Activated naive CD4-positive, alpha-beta T cell treated with Interleukin-2 at 50 U/mL for 16 hours (primary cell): ENCODE results near the gene MLPH.

Source experiments
- DNase-seq: peaks from one replicate; pipeline ENCODE4 v3.0.0-alpha.2; 2020

MLPH gene

DNA sequence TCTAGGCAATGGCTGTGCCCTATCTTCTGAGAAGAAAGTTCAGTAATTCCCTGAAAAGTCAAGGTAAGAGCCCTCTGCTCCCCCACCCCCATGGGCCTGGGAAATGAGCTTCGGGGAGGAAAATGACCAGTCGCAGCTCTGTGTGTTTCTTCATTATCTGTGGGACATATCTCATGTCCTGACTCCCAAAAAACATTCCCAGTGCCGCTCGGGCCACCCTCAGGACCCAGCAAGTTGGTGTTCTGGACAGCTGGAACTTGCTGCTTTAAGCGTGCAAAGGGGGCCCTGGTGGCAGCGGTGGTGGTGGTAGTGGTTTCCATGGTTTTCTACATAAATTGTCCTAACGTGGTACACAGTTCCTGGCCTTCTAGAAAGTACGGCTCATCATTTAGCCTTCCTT, 62.2 kb downstream of the MLPH start:
- DNase-seq: no peak

DNA sequence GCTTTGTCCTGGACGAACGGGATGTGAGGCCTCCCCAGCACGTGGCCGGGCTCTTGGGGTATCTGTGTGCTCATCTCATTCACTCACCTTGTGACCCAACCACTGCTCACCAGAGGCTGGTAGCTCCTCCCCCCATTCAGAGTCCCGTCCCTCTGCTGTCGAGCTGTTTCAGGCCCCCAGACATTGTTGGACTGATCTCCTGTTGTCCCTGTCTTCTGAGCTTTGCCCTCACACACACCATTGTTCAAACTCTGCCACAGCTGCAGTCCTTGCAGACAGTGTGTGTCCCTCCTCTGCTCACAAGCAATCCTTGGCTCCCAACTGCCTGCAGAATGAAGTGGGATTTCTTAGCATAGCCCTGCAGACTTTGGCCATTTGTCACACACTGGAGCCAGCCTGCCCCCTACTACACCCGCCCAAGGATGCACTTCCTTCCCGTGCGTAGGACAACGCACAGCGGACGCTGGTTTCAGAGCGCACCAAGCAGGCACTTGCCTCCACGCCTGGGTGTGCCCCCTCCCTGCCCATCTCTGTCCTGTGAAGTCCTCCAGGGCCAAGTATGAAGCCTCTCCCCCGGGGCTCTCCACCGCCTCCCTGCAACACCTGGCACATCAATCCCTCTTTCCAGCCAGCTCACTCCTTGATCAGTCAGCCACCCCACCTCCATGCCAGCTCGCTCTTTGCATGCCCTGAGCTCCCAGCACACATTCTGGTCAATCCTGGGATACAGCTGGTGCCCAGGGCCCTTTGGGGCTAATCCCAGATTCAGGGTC, 62.8 kb downstream of the MLPH start:
- DNase-seq: no peak

DNA sequence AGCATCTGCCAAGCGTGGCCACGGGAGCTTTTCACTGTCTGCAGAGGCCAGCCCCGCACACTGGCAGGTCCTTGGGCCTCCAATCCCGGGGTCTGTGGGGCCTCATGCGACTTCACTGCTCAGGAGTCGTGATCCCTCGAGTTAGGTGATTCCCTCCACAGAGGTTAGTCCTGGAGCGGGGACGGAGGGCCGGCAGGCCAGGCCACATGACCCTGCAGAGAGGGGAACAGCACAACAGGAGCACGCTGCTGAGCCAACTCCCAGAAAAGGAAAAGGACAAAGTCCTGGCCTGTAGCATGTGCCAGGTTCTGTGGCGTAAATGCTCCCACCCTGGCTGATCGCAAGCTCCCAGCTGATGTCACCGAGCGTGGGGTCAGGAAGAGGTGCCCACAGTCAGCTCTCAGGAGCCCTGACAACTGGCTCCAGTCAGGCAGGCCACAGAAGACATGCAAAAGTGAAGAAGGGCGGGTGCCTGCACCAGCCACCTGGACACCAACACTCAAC, 64.1 kb downstream of the MLPH start:
- no peak for DNase-seq

DNA sequence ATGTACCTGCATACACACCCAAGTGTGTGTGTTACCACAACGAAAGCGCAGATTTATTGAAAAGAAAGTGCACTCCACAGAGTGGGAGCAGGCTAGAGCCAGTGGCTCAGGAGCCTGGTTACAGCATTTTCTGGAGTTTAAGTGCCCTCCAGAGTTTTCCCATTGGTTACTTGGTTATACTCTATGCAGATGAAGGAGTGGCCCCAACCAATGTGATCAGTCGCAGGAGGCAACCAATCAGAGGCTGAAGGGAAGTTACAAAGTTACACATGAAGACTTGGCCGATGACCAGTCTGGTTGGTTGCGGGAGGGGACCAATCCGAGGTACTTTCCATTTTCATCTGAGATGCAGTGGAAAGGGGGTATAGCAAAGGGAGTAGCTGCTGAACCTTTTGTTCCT, 65.9 kb downstream of the MLPH start:
- DNase-seq: no peak

DNA sequence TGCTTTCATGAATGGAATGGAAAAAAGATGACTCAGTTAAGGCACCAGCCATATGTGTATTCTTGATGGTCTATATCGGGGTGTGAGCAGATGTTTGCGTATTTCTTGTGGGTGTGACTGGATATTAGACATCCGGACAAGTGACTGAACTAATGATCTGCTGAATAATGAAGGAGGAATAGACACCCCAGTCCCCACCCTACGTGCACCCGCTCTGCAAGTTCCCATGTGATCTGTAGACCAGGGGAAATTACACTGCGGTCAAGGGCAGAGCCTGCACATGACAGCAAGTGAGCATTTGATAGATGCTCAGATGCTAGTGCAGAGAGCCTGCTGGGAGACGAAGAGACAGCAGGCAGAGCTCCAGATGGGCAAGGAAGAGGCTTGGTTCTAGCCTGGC, 66.9 kb downstream of the MLPH start:
- no peak for DNase-seq

DNA sequence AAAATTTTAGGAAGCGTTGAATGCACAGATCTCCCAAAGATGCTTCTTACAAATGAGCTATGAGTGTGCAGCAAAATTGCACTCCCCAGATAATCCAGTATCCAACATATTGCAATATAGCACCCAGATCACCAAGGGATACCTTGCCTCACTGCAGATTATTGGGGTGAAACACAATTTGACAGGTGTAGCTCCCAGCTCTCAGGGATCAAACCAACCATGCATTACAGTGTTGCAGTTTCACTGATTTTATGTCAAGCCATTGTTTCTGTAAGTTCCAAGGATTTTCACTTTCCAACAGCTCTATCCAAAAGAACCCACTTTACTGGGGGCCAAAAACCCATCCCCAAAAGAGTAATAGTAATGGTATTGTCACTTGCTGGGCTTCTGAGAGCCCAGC, 68.5 kb downstream of the MLPH start:
- no peak for DNase-seq

DNA sequence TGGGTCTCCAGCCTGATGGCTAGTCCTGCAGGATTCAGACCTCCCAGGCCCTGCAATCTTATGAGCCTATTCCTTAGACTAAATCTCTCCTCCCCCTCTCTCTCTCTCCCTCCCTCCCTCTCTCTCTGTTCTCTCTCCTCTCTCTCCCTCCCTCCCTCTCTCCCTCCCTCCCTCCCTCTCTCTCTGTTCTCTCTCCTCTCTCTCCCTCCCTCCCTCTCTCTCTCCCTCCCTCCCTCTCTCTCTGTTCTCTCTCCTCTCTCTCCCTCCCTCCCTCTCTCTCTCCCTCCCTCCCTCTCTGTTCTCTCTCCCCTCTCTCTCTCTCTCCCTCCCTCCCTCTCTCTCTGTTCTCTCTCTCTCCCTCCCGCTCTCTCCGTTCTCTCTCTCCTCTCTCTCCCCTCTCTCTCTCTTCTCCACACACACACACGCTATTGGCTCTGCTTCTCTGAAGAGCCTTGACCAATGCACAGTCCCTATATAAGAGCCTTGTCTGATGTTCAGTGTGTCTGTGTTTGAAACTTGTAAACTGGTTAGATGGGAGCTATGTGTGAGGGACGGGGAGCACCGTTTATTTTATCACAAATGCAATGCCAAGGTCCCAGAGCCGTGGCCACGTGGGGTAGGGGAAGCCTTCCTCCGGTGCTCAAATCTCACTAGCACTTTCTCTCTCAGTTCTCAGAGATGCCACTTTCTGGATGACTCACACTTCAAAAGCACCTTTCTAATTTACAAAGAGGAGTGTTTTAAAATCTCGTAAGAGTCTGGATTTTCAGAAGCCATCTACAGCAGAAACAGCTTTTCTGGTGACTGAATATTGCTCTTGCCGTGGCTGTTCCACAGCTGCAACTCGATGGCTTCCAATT, 70.0 kb downstream of the MLPH start:
- peak; percentile 34 for DNase-seq

DNA sequence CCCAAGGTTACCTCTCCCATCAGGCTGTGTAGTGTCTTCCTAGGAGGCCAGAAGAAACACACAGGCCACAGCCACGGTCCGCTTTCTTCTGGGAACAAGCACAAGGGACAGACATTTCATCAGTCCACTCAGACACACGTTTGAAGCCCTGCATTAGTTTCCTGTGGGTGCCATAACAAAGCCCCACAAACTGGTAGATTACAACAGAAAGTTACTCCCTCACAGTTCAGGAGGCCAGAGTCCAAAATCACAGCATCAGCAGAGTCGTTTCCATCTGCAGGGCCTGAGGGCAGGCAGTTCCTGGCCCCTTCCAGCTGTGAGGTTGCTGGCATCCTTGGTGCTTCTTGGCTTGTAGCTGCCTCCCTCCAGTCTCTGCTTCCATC, 70.6 kb downstream of the MLPH start:
- no peak for DNase-seq

DNA sequence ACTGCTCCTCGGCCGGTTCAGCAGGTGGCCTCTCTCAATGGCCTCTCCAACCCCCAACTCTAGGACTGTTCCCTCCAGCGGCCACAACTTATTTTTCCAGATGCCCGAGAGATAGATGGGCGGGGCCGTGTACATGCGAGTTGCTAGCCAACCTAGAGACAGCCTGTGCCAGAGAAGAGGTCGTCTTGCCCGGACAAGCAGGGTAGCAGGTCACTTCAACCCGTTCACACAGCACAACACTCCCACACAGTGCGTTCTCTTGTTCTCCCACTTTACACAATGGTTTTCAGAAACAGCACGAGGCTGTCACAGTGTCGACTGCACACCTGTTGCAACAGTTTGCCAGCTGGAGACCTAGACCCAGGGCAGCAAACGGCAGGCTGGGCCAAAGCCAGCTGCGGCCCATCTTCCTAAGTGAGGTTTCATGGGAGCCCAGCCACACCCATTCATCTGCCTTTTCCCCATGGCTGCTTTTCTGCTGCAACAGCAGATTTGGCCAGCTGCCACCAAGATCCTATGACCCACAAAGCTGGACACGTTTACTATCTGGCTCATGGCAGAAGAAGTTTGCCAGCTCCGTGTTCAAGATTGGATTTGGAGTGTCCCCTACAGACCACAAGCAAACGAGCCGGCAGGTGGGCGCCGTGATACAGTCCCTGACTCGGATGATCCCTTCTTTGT, 72.0 kb downstream of the MLPH start:
- DNase-seq: no peak

DNA sequence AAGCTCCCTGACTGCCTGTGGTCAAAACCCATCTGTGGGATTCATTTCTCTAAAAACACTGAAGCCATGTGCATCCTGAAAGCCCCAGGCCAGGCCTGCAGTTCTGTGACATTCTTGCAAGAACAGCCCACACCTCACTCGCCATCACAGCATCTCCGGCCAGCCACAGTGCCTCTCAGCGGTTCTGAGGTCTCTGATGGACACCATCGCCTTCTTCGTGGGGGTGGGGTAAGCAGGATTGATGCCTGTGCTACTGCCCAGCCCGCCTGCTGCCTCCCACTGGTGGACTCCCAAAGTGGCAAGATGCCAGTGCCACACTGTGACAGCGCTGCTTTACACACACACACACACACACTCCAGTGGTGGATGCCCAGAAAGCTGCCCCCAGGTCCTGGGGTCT, 74.2 kb downstream of the MLPH start:
- DNase-seq: no peak

DNA sequence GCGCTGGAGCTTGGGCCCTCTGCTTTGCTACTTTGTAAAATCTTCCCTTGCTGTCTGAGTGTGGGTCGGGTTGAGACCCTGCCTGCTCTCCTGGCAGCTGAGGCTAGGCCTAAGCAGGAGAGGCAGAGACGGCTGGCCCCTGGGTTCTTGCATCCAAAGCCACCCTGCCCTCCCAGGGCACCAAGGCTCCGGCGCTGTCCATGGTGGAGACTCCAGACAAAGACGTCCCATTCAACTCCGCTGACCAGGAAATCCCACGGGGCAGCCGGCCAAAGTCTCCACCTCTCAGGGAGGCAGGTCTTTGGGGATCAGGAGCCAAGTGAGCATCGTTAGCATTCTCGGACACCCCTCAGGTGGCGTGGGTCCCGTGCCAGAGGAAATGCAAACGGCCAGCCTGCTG, 76.8 kb downstream of the MLPH start:
- no peak for DNase-seq

DNA sequence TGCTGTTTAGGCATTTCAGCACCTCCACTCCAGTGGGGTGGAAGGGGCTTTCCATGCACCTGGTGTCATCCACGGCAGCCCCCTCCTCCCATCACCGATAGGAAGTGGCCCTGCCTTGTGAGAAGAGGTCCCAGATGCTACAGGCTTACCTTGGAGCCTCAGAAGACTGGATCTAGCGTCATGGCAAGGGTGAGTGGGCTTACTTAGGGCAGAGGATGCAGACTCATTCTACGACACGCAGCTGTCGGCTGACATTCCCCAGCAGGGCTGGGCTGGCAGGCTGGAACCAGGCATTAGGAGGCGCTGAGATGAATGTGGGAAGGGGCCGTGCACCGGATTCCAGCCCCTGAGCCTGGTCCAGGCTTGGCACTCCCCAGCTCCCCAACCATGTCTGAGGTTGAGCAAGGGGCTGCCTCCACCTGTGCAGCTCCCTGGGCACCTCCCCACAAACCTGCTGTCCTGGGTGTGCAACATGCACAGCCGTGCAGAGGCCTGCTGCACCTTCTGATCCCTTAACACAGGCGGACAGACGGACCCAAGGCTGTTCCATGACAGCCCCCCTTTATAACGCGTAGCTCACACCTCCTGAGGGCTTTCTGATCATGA, 77.6 kb downstream of the MLPH start:
- DNase-seq: no peak

DNA sequence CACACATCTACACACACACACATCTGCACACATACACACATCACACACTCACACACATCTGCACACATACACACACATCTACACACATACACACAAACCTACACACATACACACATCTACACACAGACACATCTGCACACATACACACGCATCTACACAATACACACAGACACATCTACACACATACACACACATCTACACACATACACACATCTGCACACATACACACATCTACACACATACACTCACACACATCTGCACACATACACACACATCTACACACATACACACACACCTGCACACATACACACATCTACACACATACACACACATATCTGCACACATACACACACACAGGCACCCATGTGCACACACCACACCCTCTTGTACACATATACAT, 78.9 kb downstream of the MLPH start:
- DNase-seq: no peak

DNA sequence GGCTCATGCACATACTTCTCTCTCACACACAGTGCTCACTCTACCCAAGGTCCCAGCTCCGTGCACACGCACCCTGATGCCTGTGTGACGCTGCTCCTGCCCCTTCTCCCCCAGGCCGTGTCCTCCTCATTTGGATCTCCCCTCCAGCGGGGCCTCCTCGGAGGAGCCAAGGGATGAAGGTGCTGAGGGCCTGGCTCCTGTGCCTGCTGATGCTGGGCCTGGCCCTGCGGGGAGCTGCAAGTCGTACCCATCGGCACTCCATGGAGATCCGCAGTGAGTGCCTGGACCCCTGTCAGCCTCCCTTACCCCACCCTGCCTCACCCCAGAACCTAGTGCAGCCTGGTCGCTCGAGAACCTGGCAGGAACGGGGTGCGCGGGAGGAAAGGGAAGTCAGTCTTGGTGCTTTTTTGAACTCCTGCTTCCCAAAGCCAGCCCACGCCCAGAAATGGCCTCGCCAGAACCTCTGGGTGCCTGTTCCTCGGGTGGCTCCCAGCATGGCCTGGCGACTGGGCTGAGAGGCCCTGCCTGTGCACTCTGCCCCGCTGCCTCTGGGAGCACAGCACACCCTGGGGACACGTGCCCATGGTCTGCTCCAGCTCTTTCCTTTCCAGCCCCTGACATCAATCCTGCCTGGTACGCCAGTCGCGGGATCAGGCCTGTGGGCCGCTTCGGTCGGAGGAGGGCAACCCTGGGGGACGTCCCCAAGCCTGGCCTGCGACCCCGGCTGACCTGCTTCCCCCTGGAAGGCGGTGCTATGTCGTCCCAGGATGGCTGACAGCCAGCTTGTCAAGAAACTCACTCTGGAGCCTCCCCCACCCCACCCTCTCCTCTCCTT, 79.6 kb downstream of the MLPH start, which contains the start of gene PRLH:
Gene PRLH (plus strand): TSS at position 174 of the 835 bp plus-strand sequence. CDS start 0 bp downstream, at position 174.
- DNase-seq: no peak

DNA sequence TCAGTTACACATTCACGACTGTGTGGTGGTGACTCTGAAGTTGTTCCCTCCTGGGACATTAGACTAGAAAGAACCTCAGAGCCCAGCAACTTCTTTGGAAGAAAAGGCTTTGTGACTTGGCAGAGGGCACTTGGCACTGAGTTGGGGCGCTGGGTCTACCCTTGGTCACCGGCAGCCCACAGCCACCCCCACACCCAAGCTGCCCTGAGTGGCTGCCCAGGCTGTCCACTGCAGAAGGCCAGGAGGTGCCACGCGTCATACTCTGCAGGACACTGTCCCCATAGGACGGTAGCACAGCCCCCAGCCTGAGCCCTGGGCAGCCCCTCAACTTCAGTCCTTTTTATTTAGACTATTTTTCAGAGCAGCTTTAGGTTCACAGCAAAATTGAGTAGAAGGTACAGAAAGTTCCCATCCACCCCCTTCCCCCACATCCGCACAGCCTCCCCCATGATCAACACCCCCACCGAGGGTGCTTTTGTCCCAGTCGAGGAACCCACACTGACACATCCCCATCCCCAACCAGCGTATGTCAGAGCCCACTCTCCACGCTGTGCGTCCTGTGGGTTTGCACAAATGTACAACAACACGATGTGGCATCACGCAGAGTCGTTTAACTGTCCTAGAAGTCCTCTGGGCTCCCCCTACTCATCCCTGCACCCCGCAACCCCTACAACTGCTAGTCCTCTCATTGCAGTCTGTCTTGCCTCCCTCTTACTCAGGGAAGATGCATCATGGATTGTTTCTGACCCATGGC, 80.4 kb downstream of the MLPH start:
- no peak for DNase-seq

DNA sequence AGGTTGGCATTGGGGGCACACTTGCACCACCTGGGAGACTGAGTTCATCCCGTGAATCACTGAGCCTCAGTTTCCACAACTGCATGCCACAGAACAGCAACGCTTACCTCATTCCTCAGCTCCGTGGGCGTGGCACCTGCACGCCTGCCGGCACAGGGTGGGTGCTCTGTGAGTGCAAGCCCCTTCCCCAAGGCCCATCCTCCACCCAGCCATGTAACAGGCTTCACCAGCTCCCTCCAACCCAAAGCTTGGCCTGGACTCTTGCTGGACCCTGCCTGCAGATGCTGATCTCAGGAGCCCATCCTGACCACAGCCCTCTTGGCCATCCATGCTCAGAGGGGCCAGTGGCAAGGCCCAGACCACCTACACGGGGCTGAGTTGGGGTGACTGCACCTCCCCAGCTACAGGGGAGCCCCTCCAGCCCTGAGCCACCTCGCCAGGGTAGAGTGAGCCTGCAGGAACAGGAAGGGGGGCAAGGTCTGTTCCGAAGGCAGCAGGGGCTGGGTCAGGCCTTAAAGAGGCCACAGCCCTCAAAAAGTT, 81.1 kb downstream of the MLPH start:
- DNase-seq: no peak

DNA sequence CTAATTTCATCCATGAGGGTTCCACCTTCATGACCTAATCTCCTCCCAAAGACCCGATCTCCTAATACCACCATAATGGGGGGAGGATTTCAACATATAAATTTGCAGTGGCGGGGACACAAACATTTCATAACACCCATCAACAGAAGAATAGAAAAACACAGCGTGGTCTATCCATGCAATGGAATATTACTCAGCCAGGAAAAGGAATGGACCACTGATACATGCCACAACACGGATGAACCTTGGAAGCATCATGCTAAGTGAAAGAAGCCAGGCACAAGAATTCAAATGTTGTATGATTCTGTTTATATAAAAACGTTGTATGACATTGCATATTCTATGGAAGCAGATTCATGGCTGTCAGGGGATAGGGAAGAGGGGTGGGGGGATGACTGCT, 82.0 kb downstream of the MLPH start:
- no peak for DNase-seq

DNA sequence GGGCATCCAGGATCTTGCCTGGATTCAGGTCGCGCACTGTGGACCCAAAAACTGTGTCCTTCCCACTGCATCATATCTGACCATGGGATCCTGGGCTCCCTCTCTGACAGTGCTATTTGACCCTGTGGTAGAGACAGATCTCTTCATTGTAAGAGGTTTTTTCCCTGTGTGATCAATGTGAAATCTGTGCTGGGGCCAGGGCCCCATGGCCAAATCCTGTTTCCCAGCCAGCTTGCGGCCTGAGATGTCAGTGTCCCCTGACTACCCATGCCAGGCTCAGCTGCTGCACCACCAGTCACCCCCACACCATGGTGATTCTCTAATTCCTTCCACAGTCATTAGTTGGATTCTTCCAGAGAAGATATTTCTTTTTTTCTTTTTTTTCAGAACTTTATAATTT, 82.8 kb downstream of the MLPH start:
- DNase-seq: no peak

DNA sequence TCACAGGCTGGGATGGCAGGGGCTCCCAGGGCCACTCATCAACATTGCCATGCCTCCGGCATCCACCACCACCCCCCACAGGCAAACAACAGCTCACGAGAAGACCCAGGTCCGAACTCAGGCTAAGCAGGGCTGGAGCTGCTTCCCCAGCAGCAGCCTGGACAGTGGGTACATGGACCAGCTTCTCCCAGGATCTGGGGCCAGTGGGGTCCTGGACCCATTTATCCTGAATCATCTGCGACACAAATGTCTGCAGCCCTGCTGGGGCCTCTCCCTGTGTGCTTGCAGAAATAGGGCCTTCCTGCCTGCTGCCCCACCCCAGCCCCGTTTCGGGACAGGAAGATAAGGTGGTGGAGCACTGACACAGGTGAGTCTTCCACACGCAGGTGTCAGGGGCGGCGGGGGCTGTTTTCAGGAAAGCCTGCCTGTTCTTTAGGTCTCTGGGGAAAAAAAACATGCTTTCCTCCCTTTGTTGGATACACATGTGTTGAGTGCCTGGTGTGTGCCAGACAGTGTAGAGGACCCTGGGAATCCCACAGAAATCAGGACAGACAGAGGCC, 83.8 kb downstream of the MLPH start:
- DNase-seq: no peak

DNA sequence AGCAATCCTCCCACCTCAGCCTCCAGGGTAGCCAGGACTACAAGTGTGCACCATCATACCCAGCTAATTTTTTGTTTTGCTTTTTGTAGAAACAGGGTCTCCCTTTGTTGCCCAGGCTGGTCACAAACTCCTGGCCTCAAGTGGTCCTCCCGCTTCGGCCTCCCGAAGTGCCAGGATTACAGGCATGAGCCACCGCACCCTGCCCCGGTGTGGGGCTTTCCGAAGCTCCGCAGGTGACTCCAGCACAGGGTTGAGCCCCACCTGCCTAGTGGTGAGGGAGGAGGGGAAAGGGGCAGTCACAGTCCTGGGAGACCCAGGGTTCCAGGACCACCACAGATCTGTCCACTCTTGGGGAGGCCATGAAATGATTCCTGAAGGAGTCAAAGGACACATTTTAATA, 84.5 kb downstream of the MLPH start:
- DNase-seq: no peak
